HG03432 (cell line): ENCODE results near the gene FER.
A peak's percentile ranks its signal among the peaks of the same experiment; 100 is the strongest.

Source experiments
- ATAC-seq: cut with Tn5 transposase; IDR thresholded peaks from one replicate; pipeline ENCODE4 v1.9.1; 2021; ENCODE audit warnings: mild to moderate bottlenecking, moderate library complexity; ENCODE audit not compliant: unreplicated experiment

Gene FER

DNA sequence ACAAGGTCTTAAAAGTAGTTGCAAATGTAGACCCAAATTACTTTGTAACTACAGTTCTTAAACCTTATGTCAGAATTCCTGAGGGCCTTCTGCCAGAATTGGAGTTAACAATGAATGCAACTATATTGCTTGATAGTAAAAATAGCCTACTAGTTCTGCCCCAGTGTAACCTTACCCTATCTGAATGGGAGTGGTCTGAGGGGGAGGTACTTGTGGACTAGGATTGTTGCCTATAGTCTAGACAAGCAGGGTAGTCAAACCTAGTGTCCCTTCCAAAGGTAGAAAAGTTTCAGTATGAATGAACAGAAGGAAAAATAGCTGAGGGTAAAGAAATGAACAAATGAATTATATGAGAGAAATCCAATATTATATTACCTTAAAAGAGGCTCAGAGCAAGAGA is 419.9 kb downstream of the FER start:
- ATAC-seq: no peak

- no peak for ATAC-seq
Measured at GRCh38 chr5:109168151-109168550, 420.5 kb downstream of the FER start.

GRCh38 chr5:109170629-109171350 is 423.1 kb downstream of the FER start:
- no peak for ATAC-seq

- peak; percentile 85 for ATAC-seq
Measured at GRCh38 chr5:109171437-109172073, 423.9 kb downstream of the FER start.

DNA sequence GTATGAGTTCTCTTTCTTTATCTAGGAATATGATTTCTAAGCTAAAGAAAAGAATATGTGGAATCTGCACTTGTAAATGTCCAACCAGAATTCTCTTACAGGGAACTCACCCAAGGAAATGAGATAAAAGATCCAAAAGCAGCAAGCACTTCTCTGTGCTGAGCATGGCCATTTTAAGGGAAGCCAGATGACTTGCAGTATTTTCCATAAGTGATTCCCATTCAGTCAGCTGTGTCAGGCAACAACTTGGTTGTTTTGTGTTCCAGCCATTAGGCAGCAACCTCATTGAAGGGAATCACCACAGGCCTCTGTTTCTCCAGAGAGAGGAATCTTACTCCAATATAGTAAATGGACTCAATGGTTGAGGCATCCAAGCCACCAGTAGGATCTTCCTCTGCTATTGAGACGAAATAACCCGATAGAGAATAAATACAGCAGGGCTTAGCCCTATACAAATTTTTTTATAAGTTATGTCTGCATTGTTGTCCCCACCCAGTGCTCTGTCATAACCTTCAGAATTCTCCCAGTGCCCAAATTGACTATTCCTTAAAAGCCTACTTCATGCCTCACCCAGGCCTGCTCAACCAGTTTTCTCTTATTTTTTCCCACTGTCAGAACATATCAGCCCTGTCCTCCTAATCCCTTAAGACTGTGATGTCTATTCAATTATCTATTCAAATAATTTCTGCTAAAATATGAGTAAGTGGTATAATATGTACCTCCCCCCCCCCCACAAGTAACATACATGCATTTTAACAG is 425.5 kb downstream of the FER start:
- no peak for ATAC-seq

DNA sequence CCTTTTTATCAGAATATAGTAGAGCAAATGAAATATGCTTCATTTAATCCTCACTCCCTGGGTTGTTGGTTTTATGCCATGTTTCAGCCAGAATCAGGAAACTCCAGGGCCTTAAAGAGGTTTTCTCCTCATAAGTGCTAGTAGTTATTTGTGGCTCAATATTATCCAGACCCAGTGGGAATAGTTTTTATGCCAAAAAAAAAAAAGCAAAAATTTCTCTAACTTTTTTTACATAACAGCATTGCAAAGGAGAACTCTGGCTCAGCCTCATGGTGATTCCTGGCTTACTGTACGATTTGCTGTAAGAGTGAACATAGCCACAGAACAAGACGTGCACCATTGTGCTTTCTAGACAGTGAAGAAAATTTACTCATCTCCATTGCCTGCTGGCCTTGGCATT is 429.5 kb downstream of the FER start:
- no peak for ATAC-seq

GRCh38 chr5:109177782-109178181 is 430.1 kb downstream of the FER start:
- no peak for ATAC-seq

DNA sequence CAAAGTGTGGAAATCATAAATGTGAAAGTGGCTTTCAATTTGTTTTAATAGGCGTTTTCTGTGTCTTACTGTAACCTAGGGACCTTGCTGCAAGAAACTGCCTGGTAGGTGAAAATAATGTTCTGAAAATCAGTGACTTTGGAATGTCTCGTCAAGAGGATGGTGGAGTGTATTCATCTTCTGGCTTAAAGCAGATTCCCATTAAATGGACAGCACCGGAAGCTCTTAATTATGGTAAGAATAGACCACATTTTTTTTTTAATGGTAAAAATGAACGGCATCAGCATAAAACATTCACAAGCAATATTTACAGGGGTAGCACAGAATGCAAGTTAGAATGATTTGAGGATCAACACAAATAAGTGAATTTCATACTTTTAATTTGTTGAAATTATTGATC is 433.0 kb downstream of the FER start:
- no peak for ATAC-seq

- ATAC-seq: no peak
Measured at GRCh38 chr5:109186759-109187158, 439.1 kb downstream of the FER start.

GRCh38 chr5:109191153-109191558 is 443.5 kb downstream of the FER start:
- peak; percentile 70 for ATAC-seq

DNA sequence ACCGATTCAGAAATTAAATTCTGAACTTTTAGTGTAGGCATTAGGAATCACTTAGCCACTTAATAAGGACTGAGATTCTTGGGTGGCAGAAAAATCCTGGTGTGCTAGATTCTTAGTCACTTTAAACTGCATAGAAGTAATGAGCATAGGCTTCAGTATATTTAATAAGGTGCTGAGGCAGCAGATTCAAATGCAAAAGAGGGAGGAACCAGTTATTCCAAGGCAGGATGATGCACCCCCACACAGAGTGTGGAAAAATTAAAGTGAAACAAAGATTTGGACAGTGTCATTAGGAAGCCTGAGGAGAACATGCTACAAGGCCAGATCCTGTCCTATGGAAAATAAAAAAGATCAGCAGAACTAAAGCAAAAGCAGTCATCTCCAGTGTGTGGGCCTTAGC is 444.3 kb downstream of the FER start:
- ATAC-seq: no peak

GRCh38 chr5:109192555-109193281 is 445.0 kb downstream of the FER start:
- no peak for ATAC-seq

DNA sequence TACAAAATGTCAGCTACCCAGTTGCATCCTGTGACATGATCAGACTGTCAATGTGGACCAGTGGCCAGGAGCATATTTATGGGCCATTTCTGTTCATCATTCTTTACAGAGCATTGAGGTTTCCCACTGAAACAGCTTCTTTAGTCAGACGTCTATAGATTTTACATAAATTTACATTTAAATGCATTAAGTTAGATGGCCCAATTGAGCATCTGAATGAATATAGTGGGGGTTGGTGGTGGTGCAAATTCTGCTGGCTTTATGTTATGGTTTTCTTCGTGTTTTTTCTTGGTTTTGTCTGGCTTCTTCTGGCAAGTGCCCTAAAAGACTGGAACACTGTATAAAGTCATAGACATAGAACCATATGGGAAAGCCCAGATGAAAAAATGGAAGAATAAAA is 448.0 kb downstream of the FER start:
- ATAC-seq: no peak

DNA sequence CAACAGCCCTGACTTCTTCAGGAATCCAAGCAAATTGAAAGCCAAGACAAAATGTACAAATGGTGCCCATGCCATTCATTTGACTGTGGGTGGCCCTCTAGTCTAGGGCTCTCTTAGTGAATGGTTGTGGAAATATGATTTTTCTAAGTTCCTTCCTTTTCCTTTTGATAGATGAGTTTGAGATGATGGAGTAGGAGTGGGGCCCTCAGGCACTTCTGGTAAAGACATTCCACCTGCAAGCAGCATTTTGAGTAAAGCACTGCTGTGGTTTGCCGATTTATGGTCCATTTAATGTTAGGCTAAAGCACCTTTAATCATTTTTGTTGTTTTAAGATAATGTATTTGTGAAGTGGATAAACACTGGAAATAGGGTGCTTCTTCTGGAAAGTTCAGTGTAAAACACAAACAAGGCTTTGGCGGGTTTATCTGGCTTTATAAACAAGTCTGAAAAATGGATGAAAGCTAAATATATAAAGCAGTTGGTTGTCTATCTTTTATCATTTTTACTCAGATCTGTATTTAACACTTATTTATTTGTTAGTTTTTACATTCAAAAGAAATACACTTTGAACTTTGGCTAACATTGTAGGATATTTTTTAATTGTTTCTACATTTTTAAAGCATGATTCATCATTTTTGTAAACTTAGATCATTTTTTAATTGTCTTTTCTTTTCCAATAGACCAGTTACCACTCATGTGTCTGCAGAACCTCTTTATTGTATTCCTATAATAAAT is 448.6 kb downstream of the FER start:
- ATAC-seq: no peak

- ATAC-seq: no peak
Measured at GRCh38 chr5:109196823-109197160, 449.1 kb downstream of the FER start.

DNA sequence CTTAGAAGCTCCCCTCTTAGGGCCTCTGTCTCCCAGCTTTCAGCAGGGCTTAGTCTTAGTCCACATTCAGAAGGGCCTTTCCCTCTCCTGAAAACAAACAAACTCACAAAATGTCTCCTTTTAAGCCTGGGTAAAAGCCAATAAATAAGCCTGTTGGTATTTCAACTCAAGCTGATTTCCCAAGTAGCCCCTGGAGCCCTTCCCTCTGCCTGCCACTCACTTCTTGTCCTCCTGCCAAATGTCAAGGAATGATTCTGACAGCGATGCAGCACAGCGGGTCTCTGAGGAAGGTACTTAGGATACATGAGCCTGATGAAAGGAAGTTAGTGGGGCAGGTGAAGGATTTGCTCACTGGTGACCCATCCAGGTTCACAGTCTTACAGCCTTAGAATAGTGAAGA is 451.6 kb downstream of the FER start:
- no peak for ATAC-seq

GRCh38 chr5:109199799-109200620 is 452.3 kb downstream of the FER start:
- ATAC-seq: no peak

- ATAC-seq: no peak
Measured at GRCh38 chr5:109215040-109215439, 467.3 kb downstream of the FER start.

DNA sequence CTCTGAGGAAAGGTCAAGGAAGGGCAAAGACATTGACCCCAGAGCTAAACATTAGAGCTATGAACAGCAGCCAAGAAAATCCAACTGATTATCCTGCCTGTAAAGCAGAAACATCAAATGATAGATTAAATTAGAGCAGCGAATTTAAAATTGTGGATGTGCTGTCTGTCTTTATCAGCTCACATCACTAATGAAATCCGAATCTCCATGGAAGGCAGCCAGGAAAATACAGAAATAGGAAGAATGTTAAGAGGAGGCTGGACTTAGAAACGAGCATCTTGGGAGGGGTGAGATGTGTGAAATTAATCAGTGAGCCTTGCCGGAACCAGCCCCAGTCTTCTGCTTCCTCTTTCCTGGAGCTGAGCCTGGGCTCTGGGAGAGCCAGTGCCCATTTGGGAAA is 471.1 kb downstream of the FER start:
- no peak for ATAC-seq

DNA sequence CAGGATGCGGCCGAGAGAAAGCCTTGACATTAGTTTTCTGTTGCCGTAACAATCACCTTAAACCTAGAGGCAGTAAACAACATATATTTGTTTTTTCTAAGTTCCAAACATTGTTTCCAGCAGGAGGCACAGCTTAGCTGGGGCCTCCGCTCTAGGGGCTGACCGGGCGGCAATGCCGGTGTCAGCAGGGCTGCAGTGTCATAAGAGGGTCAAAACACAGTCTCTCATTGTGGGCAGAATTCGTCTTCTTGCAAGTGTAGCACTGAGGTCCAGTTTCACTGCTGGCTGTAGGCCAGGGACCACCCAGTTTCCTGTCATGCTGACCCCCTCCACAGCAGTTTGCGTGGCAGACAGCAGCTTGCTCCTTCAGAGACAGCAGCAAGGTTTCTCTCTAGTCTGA is 475.8 kb downstream of the FER start:
- no peak for ATAC-seq
